NCI-H748 treated with DMSO at 0.1 percent for 48 hours (cell line): ENCODE results near the gene C22orf23.
"Not testable (repeated sequence)": the region's sequence is repeated elsewhere in the genome, so short reads cannot be mapped to it uniquely, and the experiment has no call there.

Experiments used
- DNase-seq: peaks from one replicate; lab custom pipeline; 2025; lab: John Stamatoyannopoulos, UW

C22orf23 gene

GRCh38 chr22:37953062-37953436 is 352 bp downstream of the C22orf23 start:
- DNase-seq: no peak

GRCh38 chr22:37952629-37953028 is 772 bp downstream of the C22orf23 start:
- DNase-seq: not testable (repeated sequence)

GRCh38 chr22:37951305-37951704 is 2.1 kb downstream of the C22orf23 start:
- no peak for DNase-seq

- DNase-seq: not testable (repeated sequence)
Measured at GRCh38 chr22:37947142-37947795, 6.1 kb downstream of the C22orf23 start.

DNA sequence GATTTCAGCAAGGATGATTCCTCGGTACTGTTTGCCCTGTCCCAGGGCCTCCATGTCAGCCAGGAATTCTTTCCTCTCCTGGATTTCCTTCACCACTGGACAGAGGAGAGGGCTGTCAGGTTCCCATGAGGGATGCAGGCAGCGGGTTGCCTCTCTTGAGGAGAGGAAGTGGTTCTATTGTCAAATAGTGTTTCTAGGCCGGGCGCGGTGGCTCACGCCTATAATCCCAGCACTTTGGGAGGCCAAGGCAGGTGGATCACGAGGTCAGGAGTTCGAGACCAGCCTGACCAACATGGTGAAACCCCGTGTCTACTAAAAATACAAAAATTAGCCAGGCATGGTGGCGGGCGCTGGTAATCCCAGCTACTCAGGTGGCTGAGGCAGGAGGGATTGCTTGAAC is 9.0 kb downstream of the C22orf23 start:
- not testable (repeated sequence) for DNase-seq

- DNase-seq: no peak
Measured at GRCh38 chr22:37943825-37944198, 9.6 kb downstream of the C22orf23 start.

DNA sequence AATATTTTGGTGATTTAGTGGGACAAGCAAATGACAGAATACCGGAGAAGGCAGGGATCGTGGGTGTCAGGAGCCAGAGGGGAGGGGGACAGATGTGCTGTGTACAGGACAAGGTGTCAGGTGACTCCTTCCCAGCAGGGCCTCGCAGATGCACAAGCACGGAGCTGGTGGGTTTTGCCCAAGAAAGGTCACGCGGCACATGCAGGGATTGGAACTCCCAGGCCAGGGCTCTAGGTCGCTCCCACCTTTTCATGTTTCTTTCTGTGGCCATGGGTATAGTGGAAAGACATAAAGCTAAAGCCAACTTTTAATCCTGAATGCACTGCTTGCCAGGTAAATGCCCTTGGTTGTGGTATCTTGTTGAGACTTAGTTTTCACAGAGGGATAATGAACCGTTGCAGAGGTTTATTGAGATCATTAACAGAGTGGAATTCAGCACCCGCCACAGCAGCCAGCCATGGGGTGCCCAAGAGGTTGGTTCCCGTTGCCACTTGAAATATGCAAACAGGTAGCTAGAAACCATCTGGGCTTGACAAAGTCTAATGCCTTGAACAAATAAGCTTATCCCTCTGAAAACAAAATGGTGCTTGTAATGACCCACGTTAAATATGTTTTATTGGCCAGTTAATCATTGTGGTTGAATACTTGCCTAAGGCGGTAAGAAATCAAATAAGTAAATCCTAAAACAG is 10.1 kb downstream of the C22orf23 start:
- no peak for DNase-seq

GRCh38 chr22:37942133-37942532 is 11.3 kb downstream of the C22orf23 start:
- no peak for DNase-seq

GRCh38 chr22:37940698-37941376 is 12.6 kb downstream of the C22orf23 start:
- DNase-seq: no peak

DNA sequence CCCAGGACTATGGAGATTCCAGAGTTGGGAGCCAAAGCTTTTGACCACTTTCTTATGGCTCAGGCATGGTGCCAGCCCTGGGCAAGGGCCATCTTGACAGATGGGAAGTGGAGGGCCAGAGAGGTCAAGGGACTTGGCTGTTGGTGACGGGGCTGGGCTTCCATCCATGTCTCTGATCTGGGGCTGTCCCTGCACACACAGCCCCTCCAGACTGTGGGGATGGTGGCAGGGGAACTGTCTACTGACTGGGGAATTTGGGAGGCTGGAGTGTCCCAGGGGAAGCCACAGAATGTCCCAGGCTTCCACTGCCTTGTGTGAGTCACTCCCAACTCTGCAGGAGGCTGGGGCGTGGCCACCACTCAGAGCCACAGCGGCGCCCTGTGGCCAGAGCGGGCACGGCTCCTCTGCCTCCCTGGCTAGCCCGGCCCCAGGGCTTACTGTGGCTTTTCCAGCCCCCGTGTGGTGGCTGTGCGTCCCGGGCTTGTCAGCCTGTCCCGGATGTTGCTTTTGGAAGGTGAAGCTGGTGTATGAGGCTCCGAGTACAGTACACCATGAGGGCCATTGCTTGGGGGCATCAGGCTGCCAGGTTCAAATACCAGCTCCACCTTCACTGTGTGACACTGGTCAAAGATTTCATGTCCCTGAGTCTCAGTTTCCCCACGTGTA is 19.6 kb downstream of the C22orf23 start:
- DNase-seq: peak; percentile 6

DNA sequence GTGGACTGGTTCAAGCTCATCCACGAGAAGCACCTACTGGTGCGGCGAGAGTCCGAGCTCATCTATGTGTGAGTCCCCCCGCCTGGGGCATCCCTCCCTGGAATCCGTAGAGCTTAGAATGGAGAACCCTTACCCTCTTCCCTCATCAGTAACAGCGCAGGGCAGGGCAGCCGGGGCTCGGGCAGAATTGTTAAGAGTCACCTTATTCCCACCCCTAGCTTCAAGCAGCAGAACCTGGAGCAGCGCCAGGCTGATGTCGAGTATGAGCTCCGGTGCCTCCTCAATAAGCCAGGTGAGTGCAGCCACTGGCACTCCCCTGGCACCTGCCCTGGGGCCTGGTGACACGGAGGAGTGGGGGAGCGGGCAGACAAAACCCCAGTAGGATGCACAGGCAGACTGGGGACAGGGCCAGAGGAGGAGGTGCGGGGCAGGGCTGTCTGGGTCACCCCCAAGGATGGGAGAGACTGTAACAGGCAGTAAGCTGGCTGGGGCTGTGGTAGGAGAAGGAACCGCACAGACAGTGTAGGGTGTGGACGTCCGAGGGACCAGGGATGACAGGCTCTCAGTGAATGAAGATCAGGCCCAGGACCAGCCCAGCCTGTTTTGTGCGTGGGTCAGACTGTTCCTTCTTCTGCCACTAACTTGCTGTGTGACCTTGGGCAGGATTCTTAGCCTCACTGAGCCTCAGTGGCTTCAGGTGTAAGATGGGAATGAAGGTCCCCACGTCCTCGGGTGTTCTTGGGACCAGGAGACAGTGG is 20.4 kb downstream of the C22orf23 start:
- DNase-seq: no peak

- no peak for DNase-seq
Measured at GRCh38 chr22:37932401-37932800, 21.0 kb downstream of the C22orf23 start.

DNA sequence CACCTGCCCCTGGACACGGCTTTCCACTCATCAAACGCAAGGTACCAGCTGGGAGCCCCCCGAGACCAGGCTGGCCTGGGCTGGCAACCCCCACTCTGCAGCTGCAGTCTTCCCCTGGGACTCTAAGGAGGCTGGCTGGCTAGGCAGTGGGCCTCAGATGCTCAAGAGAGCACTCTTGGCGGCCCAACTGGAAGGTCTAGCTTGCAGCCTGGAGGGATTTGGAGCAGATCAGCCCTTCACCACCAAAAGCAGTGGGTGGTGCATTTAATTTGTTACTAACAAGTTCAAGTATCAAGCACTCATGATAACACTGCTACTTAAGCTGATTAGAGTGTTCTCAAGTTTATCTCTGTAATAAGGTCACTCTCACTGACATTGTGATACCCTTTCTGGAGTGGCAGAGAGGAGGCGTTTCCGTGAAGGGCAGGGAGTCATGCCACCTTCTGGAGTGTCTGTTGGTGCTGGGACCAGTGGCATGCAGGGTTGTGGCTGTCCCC is 21.5 kb downstream of the C22orf23 start:
- no peak for DNase-seq

DNA sequence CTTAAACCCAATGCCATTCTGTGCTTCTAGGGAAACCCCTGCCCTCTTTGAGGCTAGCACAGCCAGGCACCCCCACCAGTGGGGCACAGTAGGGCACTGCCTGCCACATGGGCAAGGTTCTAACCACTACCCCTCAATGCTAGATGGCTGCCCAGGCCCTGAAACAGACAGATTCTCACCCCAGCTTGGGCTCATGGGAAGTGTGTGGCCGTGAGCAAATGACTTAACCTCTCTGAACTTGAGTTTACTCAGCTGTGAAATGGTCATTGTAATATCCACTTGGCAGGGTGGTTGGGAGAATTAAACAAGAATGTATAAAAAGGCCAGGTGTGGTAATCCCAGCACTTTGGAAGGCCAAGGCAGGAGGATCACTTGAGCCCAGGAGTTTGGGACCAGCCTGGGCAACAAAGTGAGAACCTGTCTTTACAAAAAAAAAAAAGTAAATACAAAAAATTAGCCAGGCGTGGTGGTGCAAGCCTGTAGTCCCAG is 22.4 kb downstream of the C22orf23 start:
- DNase-seq: no peak

- no peak for DNase-seq
Measured at GRCh38 chr22:37930270-37930951, 23.0 kb downstream of the C22orf23 start.

DNA sequence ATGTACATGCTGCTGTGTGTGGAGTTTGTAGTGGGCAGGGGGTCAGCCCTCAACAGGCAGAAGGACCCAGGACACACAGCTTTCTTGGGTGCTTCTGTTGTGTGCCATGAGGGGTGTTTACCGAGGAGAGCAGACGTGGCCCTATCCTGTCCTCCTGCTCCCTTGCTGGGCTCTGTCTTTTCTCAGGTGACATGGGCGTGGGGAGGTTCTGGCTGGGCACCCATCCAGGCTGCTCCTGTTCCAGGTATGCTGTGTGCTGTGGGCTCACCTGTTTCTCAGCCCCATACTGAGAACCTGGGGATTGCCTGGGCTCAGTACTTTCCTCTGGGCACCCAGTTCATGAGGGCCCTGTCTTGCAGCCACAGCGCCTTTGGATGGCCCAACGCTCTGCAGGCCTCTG is 24.0 kb downstream of the C22orf23 start:
- no peak for DNase-seq

- DNase-seq: no peak
Measured at GRCh38 chr22:37927637-37927936, 25.8 kb downstream of the C22orf23 start.

- no peak for DNase-seq
Measured at GRCh38 chr22:37926771-37927636, 26.4 kb downstream of the C22orf23 start.

GRCh38 chr22:37926358-37926757 is 27.0 kb downstream of the C22orf23 start:
- no peak for DNase-seq

DNA sequence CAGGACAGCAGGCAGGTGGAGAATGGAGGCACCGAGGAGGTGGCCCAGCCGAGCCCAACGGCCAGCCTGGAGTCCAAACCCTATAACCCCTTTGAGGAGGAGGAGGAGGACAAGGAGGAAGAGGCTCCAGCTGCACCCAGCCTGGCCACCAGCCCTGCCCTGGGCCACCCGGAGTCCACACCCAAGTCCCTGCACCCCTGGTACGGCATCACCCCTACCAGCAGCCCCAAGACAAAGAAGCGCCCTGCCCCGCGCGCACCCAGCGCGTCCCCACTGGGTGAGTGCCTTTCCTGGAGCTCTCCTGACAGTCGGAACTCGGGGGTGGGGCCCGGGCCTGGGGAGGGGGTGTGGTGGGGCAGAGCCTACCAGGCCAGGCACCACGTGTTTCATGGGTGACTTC is 27.6 kb downstream of the C22orf23 start:
- DNase-seq: no peak
